CD4-positive, CD25-positive, alpha-beta regulatory T cell (primary cell): ENCODE results near the gene OVCA2. TPM values are rescaled to one million over a fixed set of nuclear protein-coding genes. Genes with fewer than 3 reads are reported as not detected.

ENCODE experiments used
- ATAC-seq, 2 donors: fragments of 150-1000 bp; cut with Tn5 transposase; one replicate each; pipeline ENCODE4 v1.10.0; 2021; ENCODE audit warnings: low read depth in 2 of 2, moderate number of reproducible peaks in 2 of 2, moderate library complexity in 1 of 2
- DNase-seq, 3 donors: peaks; one replicate each; pipeline versions ENCODE4 v3.0.0 to v3.0.0-alpha.2; 2012 to 2022; ENCODE audit warnings: mixed read lengths in 1 of 3
- H3K27ac ChIP-seq: one replicate; pipeline ENCODE4 v1.7.0; 2013; ENCODE audit warnings: mild to moderate bottlenecking, low read length; ENCODE audit not compliant: insufficient read depth, poor library complexity, severe bottlenecking
- H3K27me3 ChIP-seq: one replicate; pipeline ENCODE4 v1.7.0; 2013; ENCODE audit warnings: low read length; ENCODE audit not compliant: control insufficient read depth, insufficient read depth
- H3K36me3 ChIP-seq: one replicate; pipeline ENCODE4 v1.7.0; 2013; ENCODE audit warnings: mild to moderate bottlenecking, low read length, moderate library complexity; ENCODE audit not compliant: control insufficient read depth, insufficient read depth
- H3K4me1 ChIP-seq: 2 replicates; pipeline ENCODE4 v1.7.0; 2013; ENCODE audit warnings: mild to moderate bottlenecking, low read length; ENCODE audit not compliant: insufficient read depth, control insufficient read depth, poor library complexity, severe bottlenecking
- H3K4me3 ChIP-seq: one replicate; pipeline ENCODE4 v1.7.0; 2013; ENCODE audit warnings: low read depth, mild to moderate bottlenecking, low read length, moderate library complexity
- H3K9me3 ChIP-seq, 2 experiments: 1 replicate in 1 of 2; 2 replicates in 1 of 2; pipeline ENCODE4 v1.7.0; 2013; ENCODE audit warnings: low read length in 2 of 2, mild to moderate bottlenecking in 1 of 2, moderate library complexity in 1 of 2; ENCODE audit not compliant: control insufficient read depth in 2 of 2
- H3K27ac Mint-ChIP-seq, 3 donors: one replicate each; pipeline ENCODE4 v1.8.0; 2020 to 2022; ENCODE audit warnings: mild to moderate bottlenecking in 3 of 3, mixed read lengths in 3 of 3, moderate library complexity in 2 of 3
- H3K27me3 Mint-ChIP-seq: one replicate; pipeline ENCODE4 v1.8.0; 2022; ENCODE audit warnings: mild to moderate bottlenecking, mixed read lengths
- H3K36me3 Mint-ChIP-seq: one replicate; pipeline ENCODE4 v1.8.0; 2020; ENCODE audit warnings: mixed read lengths
- H3K4me1 Mint-ChIP-seq, 4 donors: one replicate each; pipeline ENCODE4 v1.8.0; 2020 to 2022; ENCODE audit warnings: mixed read lengths in 4 of 4, mild to moderate bottlenecking in 1 of 4
- H3K4me3 Mint-ChIP-seq, 4 donors: one replicate each; pipeline ENCODE4 v1.8.0; 2020 to 2022; ENCODE audit warnings: mild to moderate bottlenecking in 4 of 4, mixed read lengths in 4 of 4, moderate library complexity in 3 of 4
- H3K9me3 Mint-ChIP-seq, 7 donors: one replicate each; pipeline ENCODE4 v1.8.0; 2020 to 2022; ENCODE audit warnings: mixed read lengths in 7 of 7, mild to moderate bottlenecking in 3 of 7, moderate library complexity in 2 of 7
- polyA plus RNA-seq, 4 donors: library from polyadenylated mRNA; unstranded; fragments of 300-500 nt; fragmentation: Illumina TruSeq; gene quantifications; one replicate each; pipeline ENCODE4 v1.2.3, GENCODE V29; 2021
- total RNA-seq: library from RNA; stranded (reverse); gene quantifications from one replicate; pipeline ENCODE4 v1.2.3, GENCODE V29; 2022

Gene OVCA2
- total RNA-seq (30.8 TPM), polyA plus RNA-seq (100 to 1,000 TPM in 1 of 4 donors, 10 to 100 TPM in 3; 64.3 to 106 (median 80.2) TPM)

GRCh38 chr17:2041561-2042389 is at the start of gene OVCA2:
Gene OVCA2 (plus strand): TSS chr17:2042022. CDS start chr17:2042048, 26 bp downstream.
- H3K9me3 Mint-ChIP-seq: peaks cover 0 to 2% (median 0%) of the 10 kb centered on the region in 7 donors
- peak; percentile 96 to 97 (median 96) for DNase-seq
- peaks cover 16% of the 10 kb centered on the region for H3K36me3 ChIP-seq

GRCh38 chr17:1992541-1992940 is 49.3 kb upstream of the OVCA2 start:
- Mint-ChIP-seq H3K27me3 (peaks cover 43% of the 10 kb centered on the region), H3K27ac (peak overlapping the region in 1 of 3 donors; percentile 32), H3K9me3 (peaks cover 0 to 2% (median 0%) of the 10 kb centered on the region in 7 donors), H3K4me3 (no peak overlapping the region), H3K36me3 (peaks cover 4% of the 10 kb centered on the region), H3K4me1 (no peaks in the 10 kb centered on the region)
- DNase-seq (no peak), ATAC-seq (no peak)
- Histone ChIP-seq H3K4me1 (no peaks in the 10 kb centered on the region), H3K9me3 (no peaks in the 10 kb centered on the region), H3K27me3 (peaks cover 6% of the 10 kb centered on the region), H3K4me3 (no peak overlapping the region), H3K36me3 (no peaks in the 10 kb centered on the region), H3K27ac (no peak overlapping the region)

More at GRCh38 chr17:2041561-2042389, at the start of gene OVCA2:
- H3K27me3 Mint-ChIP-seq: no peaks in the 10 kb centered on the region
- H3K36me3 Mint-ChIP-seq: peaks cover 17% of the 10 kb centered on the region
- H3K4me1 Mint-ChIP-seq: peaks cover 5 to 29% (median 17%) of the 10 kb centered on the region in 4 donors
- H3K27ac Mint-ChIP-seq: peak within 1 kb of the TSS; percentile 84 to 93 (median 85)
- peak; percentile 91 to 94 for ATAC-seq
- peak within 1 kb of the TSS; percentile 80 for H3K4me3 ChIP-seq
- peak within 1 kb of the TSS; percentile 87 for H3K27ac ChIP-seq
- no peaks in the 10 kb centered on the region for H3K27me3 ChIP-seq
- no peaks in the 10 kb centered on the region for H3K9me3 ChIP-seq
- peaks cover 18% of the 10 kb centered on the region for H3K4me1 ChIP-seq
- H3K4me3 Mint-ChIP-seq: peak within 1 kb of the TSS; percentile 89 to 94 (median 92)

GRCh38 chr17:1994707-1995106 is 47.1 kb upstream of the OVCA2 start:
- ATAC-seq (no peak), DNase-seq (no peak)
- H3K36me3 ChIP-seq: no peaks in the 10 kb centered on the region
- Mint-ChIP-seq H3K27me3 (peaks cover 54% of the 10 kb centered on the region), H3K4me1 (peaks cover 0 to 6% (median 0%) of the 10 kb centered on the region in 4 donors), H3K4me3 (no peak overlapping the region), H3K27ac (no peak overlapping the region), H3K36me3 (peaks cover 4% of the 10 kb centered on the region), H3K9me3 (peaks cover 0 to 2% (median 0%) of the 10 kb centered on the region in 7 donors)
- peaks cover 8% of the 10 kb centered on the region for H3K4me1 ChIP-seq
- H3K27me3 ChIP-seq: peaks cover 7% of the 10 kb centered on the region
- no peak overlapping the region for H3K4me3 ChIP-seq
- no peaks in the 10 kb centered on the region for H3K9me3 ChIP-seq
- no peak overlapping the region for H3K27ac ChIP-seq

GRCh38 chr17:1995321-1995892 is 46.4 kb upstream of the OVCA2 start:
- peaks cover 0 to 2% (median 0%) of the 10 kb centered on the region in 7 donors for H3K9me3 Mint-ChIP-seq
- H3K4me1 Mint-ChIP-seq: peaks cover 0 to 6% (median 0%) of the 10 kb centered on the region in 4 donors
- no peak for DNase-seq
- H3K36me3 ChIP-seq: no peaks in the 10 kb centered on the region
- H3K27me3 ChIP-seq: peaks cover 7% of the 10 kb centered on the region
- peaks cover 59% of the 10 kb centered on the region for H3K27me3 Mint-ChIP-seq
- no peak overlapping the region for H3K27ac ChIP-seq
- no peak for ATAC-seq
- peaks cover 8% of the 10 kb centered on the region for H3K4me1 ChIP-seq
- H3K4me3 Mint-ChIP-seq: no peak overlapping the region
- no peak overlapping the region for H3K27ac Mint-ChIP-seq
- H3K9me3 ChIP-seq: no peaks in the 10 kb centered on the region
- H3K4me3 ChIP-seq: no peak overlapping the region
- H3K36me3 Mint-ChIP-seq: peaks cover 4% of the 10 kb centered on the region

- H3K27me3 ChIP-seq: peaks cover 7% of the 10 kb centered on the region
- ATAC-seq: no peak
Observed at GRCh38 chr17:1995907-1996799, 45.7 kb upstream of the OVCA2 start.

GRCh38 chr17:1996800-1997288 is 45.0 kb upstream of the OVCA2 start:
- no peak overlapping the region for H3K4me3 ChIP-seq
- H3K4me1 ChIP-seq: peaks cover 8% of the 10 kb centered on the region
- H3K36me3 ChIP-seq: no peaks in the 10 kb centered on the region
- peaks cover 7% of the 10 kb centered on the region for H3K27me3 ChIP-seq
- ATAC-seq: no peak
- Mint-ChIP-seq H3K36me3 (peaks cover 4% of the 10 kb centered on the region), H3K9me3 (peaks cover 0 to 2% (median 0%) of the 10 kb centered on the region in 7 donors), H3K27me3 (peaks cover 60% of the 10 kb centered on the region), H3K4me1 (peaks cover 0 to 6% (median 0%) of the 10 kb centered on the region in 4 donors), H3K27ac (no peak overlapping the region), H3K4me3 (no peak overlapping the region)
- H3K9me3 ChIP-seq: no peaks in the 10 kb centered on the region
- no peak overlapping the region for H3K27ac ChIP-seq
- no peak for DNase-seq

More at GRCh38 chr17:1995907-1996799, 45.7 kb upstream of the OVCA2 start:
- Mint-ChIP-seq H3K27ac (no peak overlapping the region), H3K36me3 (peaks cover 4% of the 10 kb centered on the region), H3K9me3 (peaks cover 0 to 2% (median 0%) of the 10 kb centered on the region in 7 donors), H3K4me3 (no peak overlapping the region), H3K27me3 (peaks cover 62% of the 10 kb centered on the region), H3K4me1 (peaks cover 0 to 6% (median 0%) of the 10 kb centered on the region in 4 donors)
- Histone ChIP-seq H3K4me1 (peaks cover 8% of the 10 kb centered on the region), H3K4me3 (no peak overlapping the region), H3K36me3 (no peaks in the 10 kb centered on the region), H3K9me3 (no peaks in the 10 kb centered on the region), H3K27ac (no peak overlapping the region)
- DNase-seq: no peak

- Mint-ChIP-seq H3K4me1 (peaks cover 0 to 6% (median 0%) of the 10 kb centered on the region in 4 donors), H3K36me3 (peaks cover 4% of the 10 kb centered on the region), H3K27me3 (peaks cover 63% of the 10 kb centered on the region), H3K27ac (no peak overlapping the region), H3K9me3 (peaks cover 0 to 2% (median 0%) of the 10 kb centered on the region in 7 donors), H3K4me3 (no peak overlapping the region)
- Histone ChIP-seq H3K27ac (no peak overlapping the region), H3K36me3 (no peaks in the 10 kb centered on the region), H3K9me3 (no peaks in the 10 kb centered on the region), H3K4me1 (peaks cover 8% of the 10 kb centered on the region), H3K27me3 (peaks cover 7% of the 10 kb centered on the region), H3K4me3 (no peak overlapping the region)
- DNase-seq (no peak), ATAC-seq (no peak)
Observed at GRCh38 chr17:1997289-1997926, 44.4 kb upstream of the OVCA2 start.
